Lower leg skin (tissue), 4 donors: ENCODE results near the gene ELOF1. TPM values are rescaled to one million over a fixed set of nuclear protein-coding genes. Genes with fewer than 3 reads are reported as not detected.

Experiments used
- DNase-seq, 2 donors: peaks; one replicate each; pipeline ENCODE4 v3.0.0-alpha.2; 2019; ENCODE audit warnings: low spot score in 2 of 2
- H3K4me3 ChIP-seq: fragments of 200-600 bp; sonication (generic); 2 replicates; pipeline ENCODE4 v1.5.1; 2017; ENCODE audit warnings: mild to moderate bottlenecking, low read depth; ENCODE audit not compliant: poor library complexity, severe bottlenecking
- CTCF ChIP-seq, 3 donors: fragments of 450-650 bp; IDR thresholded peaks; one replicate each; pipeline ENCODE4 v1.5.1; 2016; ENCODE audit warnings: antibody characterized with exemption in 3 of 3, mild to moderate bottlenecking in 3 of 3, moderate library complexity in 2 of 3
- POLR2A ChIP-seq, 2 donors: fragments of 450-650 bp; IDR thresholded peaks; one replicate each; pipeline ENCODE4 v1.6.1; 2016 to 2017; ENCODE audit warnings: antibody characterized with exemption in 2 of 2, mild to moderate bottlenecking in 1 of 2, moderate library complexity in 1 of 2
- WGBS, 2 donors: methylation state at CpG; one replicate each; pipeline ENCODE4 v1.1.5; 2018; 5-methylcytosine and 5-hydroxymethylcytosine counted together
- intact Hi-C: fragments of 100-400 bp; cut with DNase I; formaldehyde crosslinking; loops from one replicate; pipeline ENCODE4 v1.15.0; 2023; ENCODE audit warnings: low total_unique reads
- total RNA-seq, 4 donors: library from RNA; depleted of rRNA; stranded (reverse); fragments of >200 nt; gene quantifications; one replicate each; pipeline ENCODE4 v1.1.0, GENCODE V29; 2016

Gene ELOF1
- total RNA-seq, 4 donors from 2014 or later: 22.3 to 41.5 (median 35.4) TPM

GRCh38 chr19:11540645-11541044, 18.4 kb downstream of the ELOF1 start:
- intact Hi-C loops: no loop called here
- TF ChIP-seq POLR2A (IDR thresholded peaks at IDR 0.05) (no peak), CTCF (IDR thresholded peaks at IDR 0.05) (no peak)
- WGBS, 2 donors: 59 to 90% methylated on average over 3 to 5 of the region's 5 CpGs
- no peak overlapping the region for H3K4me3 ChIP-seq
- no peak for DNase-seq

GRCh38 chr19:11539495-11540365, 19.3 kb downstream of the ELOF1 start:
- DNase-seq: no peak
- H3K4me3 ChIP-seq: no peak overlapping the region
- intact Hi-C loops: no loop called here
- no peak for TF ChIP-seq POLR2A (IDR thresholded peaks at IDR 0.05)
- no peak for TF ChIP-seq CTCF (IDR thresholded peaks at IDR 0.05)
- 12 to 13% methylated on average over 30 to 36 of the region's 36 CpGs for WGBS, 2 donors

GRCh38 chr19:11538232-11539036, 20.6 kb downstream of the ELOF1 start, which contains the start of gene CNN1:
Gene CNN1 (plus strand): TSS chr19:11538851. CDS start chr19:11538928, 77 bp downstream.
- no peak for DNase-seq
- intact Hi-C loops: no loop called here
- H3K4me3 ChIP-seq: no peak within 1 kb of the TSS
- WGBS, 2 donors: 29 to 37% methylated on average over 21 of the region's 21 CpGs
- TF ChIP-seq CTCF (IDR thresholded peaks at IDR 0.05): no peak
- TF ChIP-seq POLR2A (IDR thresholded peaks at IDR 0.05): no peak

GRCh38 chr19:11535792-11536595, 23.0 kb downstream of the ELOF1 start:
- 14 to 16% methylated on average over 40 of the region's 54 CpGs for WGBS, 2 donors
- H3K4me3 ChIP-seq: no peak overlapping the region
- DNase-seq: peak; percentile 68 to 96
- intact Hi-C loops: no loop called here
- TF ChIP-seq POLR2A (IDR thresholded peaks at IDR 0.05) (no peak), CTCF (IDR thresholded peaks at IDR 0.05) (no peak)

GRCh38 chr19:11534948-11535347, 24.1 kb downstream of the ELOF1 start:
- no peak for DNase-seq
- intact Hi-C loops: no loop called here
- TF ChIP-seq POLR2A (IDR thresholded peaks at IDR 0.05) (no peak), CTCF (IDR thresholded peaks at IDR 0.05) (no peak)
- H3K4me3 ChIP-seq: no peak overlapping the region
- 47 to 50% methylated on average over 5 of the region's 5 CpGs for WGBS, 2 donors
